Keratinocyte (primary cell): Measurements from ENCODE around the gene GALR1. TPM values are rescaled to one million over a fixed set of nuclear protein-coding genes. Genes with fewer than 3 reads are reported as not detected.
A peak's percentile ranks its signal among the peaks of the same experiment; 100 is the strongest.

Experiments used
- DNase-seq: peaks from one replicate; pipeline ENCODE4 v3.0.0-alpha.2; 2011; ENCODE audit warnings: low read depth, missing footprints, low spot score
- FAIRE-seq: peaks from 2 replicates; lab custom pipeline; 2011; peaks lifted over from hg19 to GRCh38; lab: Jason Lieb, UNC
- H2AFZ ChIP-seq: 2 replicates; pipeline ENCODE4 v1.6.0; 2012; ENCODE audit warnings: low read length, control low read depth, inconsistent platforms; ENCODE audit not compliant: control insufficient read depth
- H3K27ac ChIP-seq: 2 replicates; pipeline ENCODE4 v1.5.1; 2011; ENCODE audit warnings: low read length; ENCODE audit not compliant: control insufficient read depth, insufficient read depth
- H3K27me3 ChIP-seq: 3 replicates; pipeline ENCODE4 v1.6.0; 2011; ENCODE audit warnings: low read length; ENCODE audit not compliant: control insufficient read depth, insufficient read depth; ENCODE audit errors: extremely low read depth
- H3K36me3 ChIP-seq, 2 experiments: 2 replicates in 1 of 2; 3 replicates in 1 of 2; pipeline ENCODE4 v1.5.1; 2011; ENCODE audit warnings: low read length in 2 of 2, mild to moderate bottlenecking in 1 of 2; ENCODE audit not compliant: control insufficient read depth in 2 of 2, insufficient read depth in 2 of 2; ENCODE audit errors: extremely low read depth in 1 of 2
- H3K4me1 ChIP-seq: 3 replicates; pipeline ENCODE4 v1.5.1; 2011; ENCODE audit warnings: low read length; ENCODE audit not compliant: control insufficient read depth, insufficient read depth; ENCODE audit errors: extremely low read depth
- H3K4me2 ChIP-seq: 3 replicates; pipeline ENCODE4 v1.6.0; 2011; ENCODE audit warnings: low read depth, low read length; ENCODE audit not compliant: control insufficient read depth, insufficient read depth; ENCODE audit errors: extremely low read depth
- H3K4me3 ChIP-seq, 3 experiments: fragments of 200-600 bp in 1 of 3; sonication (generic) in 1 of 3; 2 replicates in 2 of 3; 3 replicates in 1 of 3; pipeline ENCODE4 v1.5.1; 2011 to 2016; ENCODE audit warnings: low read length in 3 of 3, mild to moderate bottlenecking in 3 of 3, control low read depth in 2 of 3, inconsistent platforms in 1 of 3, low read depth in 1 of 3, mixed read lengths in 1 of 3, mixed run types in 1 of 3, moderate library complexity in 1 of 3; ENCODE audit not compliant: control insufficient read depth in 2 of 3, insufficient read depth in 2 of 3; ENCODE audit errors: extremely low read depth in 1 of 3
- H3K79me2 ChIP-seq: 2 replicates; pipeline ENCODE4 v1.6.0; 2012; ENCODE audit warnings: low read length; ENCODE audit not compliant: control insufficient read depth, insufficient read depth
- H3K9ac ChIP-seq: 3 replicates; pipeline ENCODE4 v1.6.0; 2011; ENCODE audit warnings: low read length; ENCODE audit not compliant: control insufficient read depth, insufficient read depth; ENCODE audit errors: extremely low read depth
- H3K9me1 ChIP-seq: 3 replicates; pipeline ENCODE4 v1.6.0; 2011; ENCODE audit warnings: low read length; ENCODE audit not compliant: control insufficient read depth, insufficient read depth; ENCODE audit errors: extremely low read depth
- H3K9me3 ChIP-seq: 2 replicates; pipeline ENCODE4 v1.5.1; 2012; ENCODE audit warnings: low read depth, low read length; ENCODE audit not compliant: control insufficient read depth
- H4K20me1 ChIP-seq: 3 replicates; pipeline ENCODE4 v1.6.0; 2011; ENCODE audit warnings: low read length; ENCODE audit not compliant: control insufficient read depth, insufficient read depth; ENCODE audit errors: extremely low read depth
- CTCF ChIP-seq, 3 experiments: IDR thresholded peaks in 1 of 3; conservative IDR thresholded peaks in 1 of 3; optimal IDR thresholded peaks in 1 of 3; 2 replicates in 2 of 3; 3 replicates in 1 of 3; pipeline versions ENCODE3 to v1.5.1; 2011; ENCODE audit warnings: low read length in 3 of 3, mild to moderate bottlenecking in 3 of 3, moderate library complexity in 2 of 3, control low read depth in 1 of 3, inconsistent platforms in 1 of 3; ENCODE audit not compliant: insufficient read depth in 2 of 3; ENCODE audit errors: extremely low read depth in 1 of 3
- EZH2 ChIP-seq: IDR thresholded peaks from one replicate; pipeline ENCODE4 v1.6.1; 2012; ENCODE audit warnings: inconsistent platforms, mild to moderate bottlenecking, low read length, moderate library complexity
- dilution Hi-C: fragments of 300-500 bp; cut with MboI; formaldehyde crosslinking; loops from one replicate; pipeline ENCODE4 v1.7.0; 2020; ENCODE audit warnings: low sequenced_read_pairs; ENCODE audit not compliant: extremely low pct_ligation_motif_present
- polyA plus RNA-seq, 5 experiments: library from polyadenylated mRNA; depleted of rRNA in 3 of 5; stranded (reverse) in 3 of 5; stranded (forward) in 1 of 5; unstranded in 1 of 5; fragments of >200 nt; gene quantifications; 1 replicate in 1 of 5; 2 replicates in 3 of 5; 3 replicates in 1 of 5; pipeline versions ENCODE4 v1.2.1 to v1.2.3, GENCODE V29; 2011 to 2012; ENCODE audit warnings: missing spikeins in 2 of 5, low read depth in 1 of 5, low replicate concordance in 1 of 5

The GALR1 gene
- polyA plus RNA-seq, 1 donor (not counting 4 experiments of a cell fraction or from before 2014, with no cell fraction given) = not detected

DNA sequence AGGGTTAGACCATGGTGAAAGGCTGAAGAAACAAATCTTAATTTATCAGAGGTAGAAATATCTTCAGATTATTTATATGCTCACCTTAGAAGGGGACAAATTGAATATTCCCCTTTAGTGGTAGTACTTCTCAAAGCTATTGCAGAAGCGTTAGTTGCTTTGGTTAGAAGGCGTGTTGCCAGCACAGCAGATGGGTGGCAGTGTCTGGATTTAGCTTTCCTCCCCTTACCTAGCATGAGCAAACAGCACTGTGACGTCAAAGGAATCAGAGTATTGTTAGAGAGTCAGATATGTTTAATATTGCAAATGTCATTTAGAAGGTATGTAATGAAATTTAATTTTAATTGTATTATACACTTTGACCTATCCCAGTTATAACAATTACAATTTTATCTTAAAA lies 27.2 kb upstream of the GALR1 start:
- H3K27me3 ChIP-seq = no peaks in the 10 kb centered on the region
- H3K9me3 ChIP-seq = no peaks in the 10 kb centered on the region
- no peaks in the 10 kb centered on the region for H4K20me1 ChIP-seq
- no peak overlapping the region for H3K4me2 ChIP-seq
- FAIRE-seq (no peak), DNase-seq (no peak)
- H3K9ac ChIP-seq = no peak overlapping the region
- H2AFZ ChIP-seq = no peak overlapping the region
- H3K27ac ChIP-seq = no peak overlapping the region
- H3K4me1 ChIP-seq = peaks cover 7% of the 10 kb centered on the region
- H3K9me1 ChIP-seq = no peaks in the 10 kb centered on the region
- dilution Hi-C loops = no loop called here
- H3K79me2 ChIP-seq = no peaks in the 10 kb centered on the region
- no peak for TF ChIP-seq CTCF (optimal IDR thresholded peaks at IDR 0.05 in 1 of 3, IDR thresholded peaks at IDR 0.05 in 1 of 3, conservative IDR thresholded peaks at IDR 0.05 in 1 of 3; ENCODE audit: extremely low read depth in 1 of 3, insufficient read depth in 2 of 3, low read length in 3 of 3)
- no peak for TF ChIP-seq EZH2
- no peak overlapping the region for H3K4me3 ChIP-seq
- H3K36me3 ChIP-seq = no peaks in the 10 kb centered on the region

GRCh38 chr18:77223221-77223639 lies 26.4 kb upstream of the GALR1 start:
- dilution Hi-C loops = no loop called here
- H3K27me3 ChIP-seq = no peaks in the 10 kb centered on the region
- H3K4me3 ChIP-seq = no peak overlapping the region
- H3K36me3 ChIP-seq = no peaks in the 10 kb centered on the region
- H3K79me2 ChIP-seq = no peaks in the 10 kb centered on the region
- peak overlapping the region; percentile 41 for H3K4me2 ChIP-seq
- TF ChIP-seq CTCF (optimal IDR thresholded peaks at IDR 0.05 in 1 of 3, IDR thresholded peaks at IDR 0.05 in 1 of 3, conservative IDR thresholded peaks at IDR 0.05 in 1 of 3; ENCODE audit: extremely low read depth in 1 of 3, insufficient read depth in 2 of 3, low read length in 3 of 3) = no peak
- no peak for TF ChIP-seq EZH2
- FAIRE-seq = no peak
- H3K27ac ChIP-seq = no peak overlapping the region
- H3K4me1 ChIP-seq = peaks cover 7% of the 10 kb centered on the region
- DNase-seq = no peak
- no peak overlapping the region for H3K9ac ChIP-seq
- H3K9me3 ChIP-seq = no peaks in the 10 kb centered on the region
- H4K20me1 ChIP-seq = no peaks in the 10 kb centered on the region
- no peak overlapping the region for H2AFZ ChIP-seq
- H3K9me1 ChIP-seq = no peaks in the 10 kb centered on the region
